HG03139 (cell line): Measurements from ENCODE around the gene C4A.
"Not testable (repeated sequence)": the region's sequence is repeated elsewhere in the genome, so short reads cannot be mapped to it uniquely, and the experiment has no call there.

Experiments
- ATAC-seq: cut with Tn5 transposase; IDR thresholded peaks from one replicate; pipeline ENCODE4 v1.9.1; 2021; ENCODE audit not compliant: unreplicated experiment

The C4A gene

DNA sequence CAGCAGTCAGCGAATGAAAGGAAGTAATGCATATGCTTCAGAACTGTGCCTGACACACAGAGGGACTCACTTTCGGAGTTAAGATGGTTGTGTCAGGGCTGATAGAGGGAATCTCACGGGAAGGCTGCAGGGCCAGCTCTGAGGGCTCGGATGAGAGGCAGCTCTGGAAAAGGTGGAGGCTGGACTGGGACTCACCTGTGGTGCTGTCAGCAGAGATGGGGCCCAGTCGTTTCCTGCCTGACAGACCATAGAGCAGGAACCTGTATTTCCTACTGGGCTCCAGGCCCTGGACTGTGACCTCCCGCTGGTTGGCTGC is 65.6 kb downstream of the C4A start:
- ATAC-seq, result no peak

- ATAC-seq, result no peak
These were observed 66.3 kb downstream of the C4A start for GRCh38 chr6:32047855-32048766.

- ATAC-seq, result not testable (repeated sequence)
These were observed 67.3 kb downstream of the C4A start for GRCh38 chr6:32049149-32049548.

- not testable (repeated sequence) for ATAC-seq
These were observed 67.9 kb downstream of the C4A start for GRCh38 chr6:32049736-32050135.

GRCh38 chr6:32050562-32050961 is 68.7 kb downstream of the C4A start:
- no peak for ATAC-seq
